OCI-LY1 (cell line): ENCODE results near the gene RNU2-63P.
"Not testable (repeated sequence)": the region's sequence is repeated elsewhere in the genome, so short reads cannot be mapped to it uniquely, and the experiment has no call there.

Source experiments
- H2AFZ ChIP-seq: fragments of 200-600 bp; sonication (generic), shearing (Covaris generic); 2 replicates; pipeline ENCODE4 v1.6.0; 2014; ENCODE audit warnings: antibody characterized with exemption, mild to moderate bottlenecking, low read length
- H3F3A ChIP-seq: fragments of 200-600 bp; sonication (generic), shearing (Covaris generic); 2 replicates; pipeline ENCODE4 v1.6.0; 2014; ENCODE audit warnings: mild to moderate bottlenecking, antibody characterized with exemption, low read length, moderate library complexity; ENCODE audit not compliant: insufficient read depth
- H3K27ac ChIP-seq: fragments of 200-600 bp; sonication (generic); 2 replicates; pipeline ENCODE4 v1.5.1; 2014; ENCODE audit warnings: low read length, mixed run types, mild to moderate bottlenecking, low read depth; ENCODE audit not compliant: poor library complexity, severe bottlenecking
- H3K27me3 ChIP-seq: fragments of 200-600 bp; sonication (generic); 2 replicates; pipeline ENCODE4 v1.6.0; 2014; ENCODE audit warnings: antibody characterized with exemption, mild to moderate bottlenecking, low read length, moderate library complexity; ENCODE audit not compliant: insufficient read depth
- H3K36me3 ChIP-seq: fragments of 200-600 bp; sonication (generic); 2 replicates; pipeline ENCODE4 v1.6.1; 2014; ENCODE audit warnings: mild to moderate bottlenecking, antibody characterized with exemption, low read length, moderate library complexity, mixed read lengths; ENCODE audit not compliant: insufficient read depth
- H3K4me1 ChIP-seq: fragments of 200-600 bp; sonication (generic); 2 replicates; pipeline ENCODE4 v1.5.1; 2014; ENCODE audit warnings: mild to moderate bottlenecking, low read length, moderate library complexity; ENCODE audit not compliant: insufficient read depth, severe bottlenecking
- H3K4me2 ChIP-seq: fragments of 200-600 bp; sonication (generic), shearing (Covaris generic); 2 replicates; pipeline ENCODE4 v1.6.1; 2014; ENCODE audit warnings: low read length
- H3K4me3 ChIP-seq: fragments of 200-600 bp; sonication (generic); 2 replicates; pipeline ENCODE4 v1.5.1; 2014; ENCODE audit warnings: low read length, low read depth, mild to moderate bottlenecking, mixed read lengths; ENCODE audit not compliant: poor library complexity, severe bottlenecking
- H3K79me2 ChIP-seq: fragments of 200-600 bp; shearing (Covaris generic); 2 replicates; pipeline ENCODE4 v1.6.1; 2016; ENCODE audit warnings: mixed run types, low read length, mixed read lengths; ENCODE audit not compliant: insufficient read depth
- H3K9ac ChIP-seq: fragments of 200-600 bp; sonication (generic), shearing (Covaris generic); 2 replicates; pipeline ENCODE4 v1.6.1; 2014; ENCODE audit warnings: mild to moderate bottlenecking, low read length, mixed read lengths
- H3K9me2 ChIP-seq: fragments of 200-600 bp; sonication (generic), shearing (Covaris generic); 2 replicates; pipeline ENCODE4 v1.6.1; 2014; ENCODE audit warnings: low read depth, mild to moderate bottlenecking, low read length, mixed read lengths
- H3K9me3 ChIP-seq: fragments of 200-600 bp; shearing (Covaris generic); 2 replicates; pipeline ENCODE4 v1.6.1; 2014; ENCODE audit warnings: low read length, mixed read lengths
- H4K20me1 ChIP-seq: fragments of 200-600 bp; sonication (generic), shearing (Covaris generic); 2 replicates; pipeline ENCODE4 v1.6.0; 2016; ENCODE audit warnings: mild to moderate bottlenecking, low read length; ENCODE audit not compliant: insufficient read depth

The RNU2-63P gene

DNA sequence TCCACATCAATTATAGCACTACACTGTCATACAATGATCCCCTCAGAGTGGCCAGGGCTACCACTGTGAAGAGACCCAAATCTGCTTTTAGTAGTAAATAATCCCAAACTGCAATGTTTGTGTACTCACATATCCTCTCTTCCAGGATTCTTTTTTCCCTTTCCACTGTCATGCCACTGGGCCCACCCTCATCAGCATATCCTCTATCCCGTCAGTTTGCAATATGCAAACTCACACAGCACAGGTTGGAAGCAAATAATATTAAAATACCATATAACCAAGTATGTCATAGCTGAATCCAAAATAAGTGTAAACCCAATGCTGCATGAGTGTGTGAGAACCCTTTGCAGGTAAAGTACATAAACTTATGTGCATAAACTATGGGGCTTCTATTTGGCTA is 28.9 kb downstream of the RNU2-63P start:
- H3K79me2 ChIP-seq, H3K27me3 ChIP-seq, H3K36me3 ChIP-seq, H2AFZ ChIP-seq, H3K4me3 ChIP-seq, H3K27ac ChIP-seq, H3K4me2 ChIP-seq, H3K9me2 ChIP-seq, H3F3A ChIP-seq, H4K20me1 ChIP-seq, H3K9ac ChIP-seq, H3K4me1 ChIP-seq, H3K9me3 ChIP-seq: not testable (repeated sequence)

- not testable (repeated sequence) for H2AFZ ChIP-seq, H3K9me2 ChIP-seq, H3K4me2 ChIP-seq, H3K9me3 ChIP-seq, H3K36me3 ChIP-seq, H3K4me3 ChIP-seq, H3K4me1 ChIP-seq, H4K20me1 ChIP-seq, H3K79me2 ChIP-seq, H3K27me3 ChIP-seq, H3F3A ChIP-seq, H3K27ac ChIP-seq, H3K9ac ChIP-seq
Measured at GRCh38 chr2:87985902-87986301, 30.4 kb downstream of the RNU2-63P start.

GRCh38 chr2:87981182-87981581 is 35.2 kb downstream of the RNU2-63P start:
- H3K79me2 ChIP-seq, H3K9ac ChIP-seq, H3K36me3 ChIP-seq, H3K4me2 ChIP-seq, H3K9me2 ChIP-seq, H4K20me1 ChIP-seq, H2AFZ ChIP-seq, H3K4me3 ChIP-seq, H3K9me3 ChIP-seq, H3F3A ChIP-seq, H3K27ac ChIP-seq, H3K27me3 ChIP-seq, H3K4me1 ChIP-seq: not testable (repeated sequence)

GRCh38 chr2:87972385-87972784 is 44.0 kb downstream of the RNU2-63P start:
- not testable (repeated sequence) for H3K4me3 ChIP-seq, H3K4me2 ChIP-seq, H3K79me2 ChIP-seq, H3K27ac ChIP-seq, H3K9ac ChIP-seq, H3K36me3 ChIP-seq, H2AFZ ChIP-seq, H3K9me2 ChIP-seq, H3K9me3 ChIP-seq, H3K4me1 ChIP-seq, H3F3A ChIP-seq, H4K20me1 ChIP-seq, H3K27me3 ChIP-seq
